GM12801 (cell line): ENCODE results near the gene CDKN2B-AS1.

ENCODE experiments used
- TF ChIP-seq, protein P1 (sequence below): IDR thresholded peaks from one replicate; pipeline ENCODE4 v1.5.1; 2011; ENCODE audit warnings: control low read depth; ENCODE audit not compliant: insufficient read length; ENCODE audit errors: extremely low read depth

Gene CDKN2B-AS1

DNA sequence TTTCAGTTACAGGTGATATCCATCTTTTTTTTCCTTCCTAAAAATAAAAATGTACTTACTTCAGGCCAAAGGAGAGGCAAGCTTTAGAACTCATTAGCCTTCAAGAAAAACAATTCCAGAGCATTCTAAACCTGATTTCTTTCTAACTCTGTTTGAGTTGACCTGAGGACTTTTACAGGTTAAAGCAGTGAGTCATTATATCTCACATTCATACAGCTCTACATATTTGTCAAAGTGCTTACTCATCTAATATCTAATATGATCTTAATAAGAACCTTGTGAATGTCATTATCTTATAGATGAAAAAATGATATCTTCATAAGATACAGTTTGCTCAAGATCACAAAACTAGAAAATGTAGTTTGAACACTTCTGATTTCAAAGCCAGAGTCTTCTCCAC, 163.7 kb downstream of the CDKN2B-AS1 start:
- TF ChIP-seq, protein P1, sequence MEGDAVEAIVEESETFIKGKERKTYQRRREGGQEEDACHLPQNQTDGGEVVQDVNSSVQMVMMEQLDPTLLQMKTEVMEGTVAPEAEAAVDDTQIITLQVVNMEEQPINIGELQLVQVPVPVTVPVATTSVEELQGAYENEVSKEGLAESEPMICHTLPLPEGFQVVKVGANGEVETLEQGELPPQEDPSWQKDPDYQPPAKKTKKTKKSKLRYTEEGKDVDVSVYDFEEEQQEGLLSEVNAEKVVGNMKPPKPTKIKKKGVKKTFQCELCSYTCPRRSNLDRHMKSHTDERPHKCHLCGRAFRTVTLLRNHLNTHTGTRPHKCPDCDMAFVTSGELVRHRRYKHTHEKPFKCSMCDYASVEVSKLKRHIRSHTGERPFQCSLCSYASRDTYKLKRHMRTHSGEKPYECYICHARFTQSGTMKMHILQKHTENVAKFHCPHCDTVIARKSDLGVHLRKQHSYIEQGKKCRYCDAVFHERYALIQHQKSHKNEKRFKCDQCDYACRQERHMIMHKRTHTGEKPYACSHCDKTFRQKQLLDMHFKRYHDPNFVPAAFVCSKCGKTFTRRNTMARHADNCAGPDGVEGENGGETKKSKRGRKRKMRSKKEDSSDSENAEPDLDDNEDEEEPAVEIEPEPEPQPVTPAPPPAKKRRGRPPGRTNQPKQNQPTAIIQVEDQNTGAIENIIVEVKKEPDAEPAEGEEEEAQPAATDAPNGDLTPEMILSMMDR: no peak

DNA sequence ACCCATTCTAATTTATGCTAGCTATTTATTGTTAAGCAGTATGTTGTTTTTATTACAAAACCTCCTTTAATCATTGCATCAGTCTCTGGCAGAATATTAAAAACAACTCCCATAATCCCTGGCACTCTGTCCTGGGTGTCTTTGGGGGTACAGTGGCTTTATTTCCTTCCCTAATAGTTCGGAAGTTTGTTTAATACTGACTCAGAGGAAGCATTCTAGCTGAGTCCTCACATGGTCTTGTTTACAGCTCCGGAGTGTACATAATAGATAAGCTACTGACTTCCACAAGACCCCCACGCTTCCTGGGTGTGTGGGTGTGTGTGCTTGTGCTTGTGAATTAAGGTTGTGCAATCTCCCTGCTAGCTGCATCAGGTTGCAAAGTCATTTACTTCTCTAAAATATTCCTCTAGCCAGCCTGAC, 164.3 kb downstream of the CDKN2B-AS1 start:
- TF ChIP-seq, protein P1: no peak

DNA sequence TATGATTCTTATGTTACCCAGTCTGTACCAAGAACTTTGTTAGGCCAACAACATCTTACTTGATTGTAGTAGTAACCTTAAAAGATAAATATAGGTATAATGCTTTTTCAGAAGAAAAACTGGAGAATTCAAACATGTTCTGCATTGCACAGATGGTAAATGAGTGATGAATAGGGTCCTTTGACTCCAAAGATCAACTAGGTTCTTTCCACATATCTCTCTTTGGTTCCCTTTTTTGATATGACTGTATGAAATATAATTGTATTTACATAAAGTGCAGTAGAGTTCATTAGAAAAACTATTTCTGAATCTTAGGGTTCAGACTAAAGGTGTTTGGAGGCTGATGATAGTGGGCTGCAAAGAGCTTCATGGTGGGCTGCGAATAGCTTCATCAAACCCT, 165.0 kb downstream of the CDKN2B-AS1 start:
- TF ChIP-seq, protein P1: no peak

DNA sequence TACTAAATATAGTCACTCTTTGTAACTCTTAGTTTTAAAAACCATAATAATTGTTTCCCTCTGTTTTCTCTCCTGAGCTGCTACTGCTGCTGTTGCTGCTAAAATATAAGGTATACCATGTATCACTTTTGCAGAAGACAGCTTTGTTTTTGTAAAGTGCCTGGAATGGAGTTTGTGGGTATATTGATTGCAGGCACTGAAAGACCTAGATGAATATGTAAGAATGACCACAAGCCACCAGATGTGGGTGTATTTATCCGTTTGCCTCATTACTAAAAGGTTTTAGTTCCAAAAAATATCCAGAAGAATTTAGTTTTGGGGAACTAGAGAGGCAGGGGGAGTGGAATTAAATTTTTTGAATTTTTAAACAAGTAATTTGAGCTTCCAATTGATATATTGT, 165.6 kb downstream of the CDKN2B-AS1 start:
- TF ChIP-seq, protein P1: no peak

DNA sequence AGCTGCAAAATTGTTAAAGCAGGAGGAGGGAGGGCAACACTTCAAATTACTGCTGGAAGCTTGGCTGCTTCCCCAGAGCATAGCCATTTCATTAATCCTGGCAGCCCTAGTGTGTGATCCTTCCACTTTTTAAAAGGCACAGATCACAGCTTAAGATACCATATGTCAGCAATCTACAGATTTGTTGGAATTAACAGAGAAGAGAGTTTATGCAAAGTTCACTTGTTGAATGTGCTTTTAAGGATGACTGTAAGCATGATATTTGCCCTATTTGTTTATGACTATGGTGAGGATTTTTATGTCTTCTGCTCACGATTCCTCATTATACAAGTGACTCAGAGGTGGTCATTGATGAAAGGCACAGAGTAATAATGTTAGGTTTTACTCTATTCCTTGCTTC, 170.6 kb downstream of the CDKN2B-AS1 start:
- TF ChIP-seq, protein P1: no peak

DNA sequence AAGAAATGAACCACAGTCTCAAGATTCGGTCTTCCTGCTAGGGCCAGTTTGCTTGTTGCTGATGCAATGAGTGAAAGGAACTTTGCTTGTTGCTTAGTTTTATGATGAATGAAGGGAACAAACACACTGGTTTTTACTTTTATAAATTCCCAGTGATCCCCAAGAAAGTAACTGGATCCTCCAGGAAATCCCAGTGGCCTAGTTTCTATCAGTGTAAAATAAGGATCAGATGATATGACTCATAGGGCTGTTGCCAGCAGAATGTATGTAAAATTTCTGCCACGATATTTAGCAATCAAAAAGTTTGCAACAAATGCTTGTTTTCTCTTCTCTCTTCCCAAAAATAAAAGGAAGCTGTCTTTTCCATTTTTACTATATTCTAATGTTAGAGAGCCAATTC, 174.7 kb downstream of the CDKN2B-AS1 start:
- TF ChIP-seq, protein P1: no peak

DNA sequence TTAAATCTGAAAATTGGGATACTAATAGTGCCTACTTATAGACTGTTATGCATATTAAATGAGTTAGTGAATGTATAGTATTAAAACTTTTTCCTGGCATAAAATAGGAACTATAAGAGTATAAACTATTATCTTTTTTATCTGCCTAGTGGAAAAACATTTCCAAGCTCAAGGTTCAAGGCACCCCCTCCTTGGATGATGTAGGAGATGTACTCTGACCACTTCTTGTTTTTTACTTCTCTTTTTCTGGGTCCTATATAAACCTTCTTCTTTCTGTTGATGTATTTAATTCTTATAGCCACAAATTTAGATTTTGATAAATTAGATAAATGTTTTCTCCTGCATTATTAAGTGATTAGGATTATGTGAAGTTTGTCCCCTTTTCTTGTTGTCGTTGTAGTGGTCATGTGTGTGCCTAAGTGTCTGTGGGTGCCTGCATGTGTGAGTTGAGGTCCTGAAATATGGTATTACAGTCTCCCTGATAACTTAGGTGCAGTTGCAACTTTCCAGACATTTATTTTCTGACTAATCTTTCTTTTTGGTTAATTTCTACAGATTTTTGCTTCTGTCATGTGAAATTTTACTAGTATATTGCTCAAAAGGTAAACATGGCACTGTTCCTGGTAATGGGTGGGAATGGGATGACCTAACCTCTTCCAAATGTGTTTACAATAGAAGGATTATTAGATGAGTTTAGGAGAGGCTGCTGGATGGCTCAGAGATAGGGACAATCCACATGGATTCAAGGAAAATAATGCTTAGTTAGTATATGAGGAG, 175.3 kb downstream of the CDKN2B-AS1 start:
- TF ChIP-seq, protein P1: no peak
